NCI-H2171 treated with DMSO at 0.1 percent for 48 hours (cell line): Measurements from ENCODE around the gene RAET1G.
"Not testable (repeated sequence)": the region's sequence is repeated elsewhere in the genome, so short reads cannot be mapped to it uniquely, and the experiment has no call there.

Source experiments
- DNase-seq: peaks from one replicate; lab custom pipeline; 2025; lab: John Stamatoyannopoulos, UW

Gene RAET1G

GRCh38 chr6:149913540-149914240, 9.2 kb downstream of the RAET1G start:
- no peak for DNase-seq

GRCh38 chr6:149913085-149913484, 9.8 kb downstream of the RAET1G start:
- no peak for DNase-seq

GRCh38 chr6:149912680-149913079, 10.2 kb downstream of the RAET1G start:
- DNase-seq: not testable (repeated sequence)

DNA sequence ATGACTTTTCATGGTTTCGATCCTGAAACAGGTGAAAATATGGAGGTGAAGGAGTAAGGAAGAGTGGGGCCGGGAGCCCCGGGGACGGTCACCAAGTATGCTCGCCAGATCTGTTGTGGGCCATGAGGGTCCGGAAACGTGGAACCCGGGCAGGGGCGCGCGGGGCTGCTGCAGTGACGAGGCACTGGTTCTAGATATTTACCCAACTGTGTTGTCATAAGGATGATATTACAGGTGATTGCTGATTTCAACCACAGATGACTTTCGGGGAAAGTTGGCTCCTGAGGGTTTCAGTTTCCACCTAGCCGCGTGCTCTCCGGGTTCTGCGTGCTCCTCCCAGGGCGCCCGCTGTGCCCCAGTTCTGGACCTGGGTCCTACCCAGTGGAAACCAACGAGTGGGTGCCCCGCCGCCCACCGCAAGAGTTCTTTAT, 12.2 kb downstream of the RAET1G start:
- no peak for DNase-seq

- no peak for DNase-seq
Measured at GRCh38 chr6:149909701-149910470, 13.0 kb downstream of the RAET1G start.

DNA sequence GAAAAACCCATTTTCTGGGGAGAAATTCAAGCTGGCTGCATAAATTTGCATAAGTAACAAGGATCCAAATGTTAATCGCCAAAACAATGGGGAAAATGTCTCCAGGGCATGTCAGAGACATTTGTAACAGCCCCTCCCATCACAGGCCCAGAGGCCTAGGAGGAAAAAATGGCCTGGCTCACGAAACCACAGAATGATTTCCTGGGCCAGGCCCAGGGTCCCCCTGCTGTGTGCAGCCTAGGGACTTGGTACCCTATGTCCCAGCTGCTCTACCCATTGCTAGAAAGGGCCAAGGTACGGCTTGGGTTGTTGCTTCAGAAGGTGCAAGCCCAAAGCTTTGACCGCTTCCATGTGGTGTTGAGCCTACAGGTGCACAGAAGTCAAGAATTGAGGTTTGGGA, 14.4 kb downstream of the RAET1G start:
- DNase-seq: not testable (repeated sequence)

GRCh38 chr6:149907317-149907716, 15.6 kb downstream of the RAET1G start:
- DNase-seq: no peak

DNA sequence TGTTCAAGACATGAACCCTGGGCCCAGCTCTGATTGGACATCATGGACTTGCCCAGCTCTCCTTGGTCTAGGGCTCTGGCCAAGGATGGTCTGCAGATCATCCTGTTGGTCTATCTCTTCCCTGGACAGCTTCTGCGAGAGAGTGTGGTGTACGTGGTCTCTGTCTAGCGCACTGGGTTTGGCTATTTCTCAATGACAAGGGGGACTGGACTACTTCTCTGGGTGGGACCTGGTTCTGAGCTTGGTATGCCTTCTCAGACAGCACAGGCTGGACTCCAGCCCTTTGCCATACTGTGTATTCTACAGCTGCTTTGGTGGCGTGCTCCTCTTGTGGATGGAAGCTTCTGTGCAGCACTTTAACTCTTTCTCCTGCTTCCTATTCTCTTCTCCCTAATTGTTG, 16.5 kb downstream of the RAET1G start:
- no peak for DNase-seq

DNA sequence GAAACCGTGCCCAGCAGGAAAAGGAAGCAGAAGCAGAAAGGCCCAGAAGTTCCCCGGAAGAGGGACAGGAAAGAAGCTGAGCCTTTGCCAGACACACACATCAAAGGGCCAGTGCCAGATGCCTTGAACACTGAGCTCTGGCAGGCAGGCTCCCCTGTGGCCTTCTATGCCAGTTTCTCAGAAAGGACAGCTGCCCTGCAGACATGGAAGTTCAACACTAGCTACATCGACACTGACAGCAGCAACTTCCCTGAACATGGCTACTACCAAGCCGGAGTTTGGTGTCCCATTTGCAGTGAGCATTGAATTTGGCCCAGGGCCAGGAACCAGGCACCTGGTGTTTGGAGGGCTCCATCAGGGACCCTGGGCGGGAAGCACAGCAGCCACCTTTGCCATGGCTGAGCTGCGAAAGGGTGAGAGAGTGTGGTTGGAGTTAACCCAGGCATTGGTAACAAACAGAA, 17.0 kb downstream of the RAET1G start:
- no peak for DNase-seq

GRCh38 chr6:149905371-149905910, 17.5 kb downstream of the RAET1G start:
- DNase-seq: no peak

- no peak for DNase-seq
Measured at GRCh38 chr6:149904661-149905370, 18.1 kb downstream of the RAET1G start.

DNA sequence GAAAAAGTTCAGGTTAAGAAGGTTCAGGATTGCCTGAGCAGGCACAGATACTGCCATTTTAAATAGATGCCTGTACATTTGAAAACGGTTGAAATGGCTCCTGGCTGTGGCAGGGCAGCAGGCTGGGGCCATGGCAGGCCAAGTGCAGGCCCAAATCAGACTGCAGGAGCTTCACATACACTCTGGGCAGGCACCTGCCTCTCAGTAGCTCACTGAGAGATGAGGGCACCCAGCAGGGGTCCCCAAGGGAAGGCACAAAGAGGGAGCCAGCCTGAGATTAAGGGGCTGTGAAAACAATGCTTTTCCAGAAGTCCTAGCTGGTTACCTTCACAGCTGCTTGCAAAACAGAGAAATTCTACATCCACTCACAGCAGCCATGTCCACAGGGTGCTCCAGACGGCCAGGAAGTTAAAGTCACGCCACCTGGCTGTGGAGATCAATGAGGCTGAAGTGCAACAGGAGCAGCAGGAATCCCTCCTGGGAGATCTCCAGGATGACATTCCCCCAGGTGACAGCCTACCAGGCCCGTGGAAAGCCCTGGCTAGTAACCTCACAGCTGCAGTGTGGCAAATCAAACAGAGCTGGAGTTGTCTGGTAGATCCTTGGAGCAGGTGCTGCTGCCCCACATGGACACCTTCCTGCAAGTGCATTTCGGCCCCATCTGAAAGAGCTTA, 18.8 kb downstream of the RAET1G start:
- peak; percentile 46 for DNase-seq

GRCh38 chr6:149901444-149902140, 21.3 kb downstream of the RAET1G start:
- peak; percentile 3 for DNase-seq

GRCh38 chr6:149900620-149901443, 22.1 kb downstream of the RAET1G start:
- no peak for DNase-seq

DNA sequence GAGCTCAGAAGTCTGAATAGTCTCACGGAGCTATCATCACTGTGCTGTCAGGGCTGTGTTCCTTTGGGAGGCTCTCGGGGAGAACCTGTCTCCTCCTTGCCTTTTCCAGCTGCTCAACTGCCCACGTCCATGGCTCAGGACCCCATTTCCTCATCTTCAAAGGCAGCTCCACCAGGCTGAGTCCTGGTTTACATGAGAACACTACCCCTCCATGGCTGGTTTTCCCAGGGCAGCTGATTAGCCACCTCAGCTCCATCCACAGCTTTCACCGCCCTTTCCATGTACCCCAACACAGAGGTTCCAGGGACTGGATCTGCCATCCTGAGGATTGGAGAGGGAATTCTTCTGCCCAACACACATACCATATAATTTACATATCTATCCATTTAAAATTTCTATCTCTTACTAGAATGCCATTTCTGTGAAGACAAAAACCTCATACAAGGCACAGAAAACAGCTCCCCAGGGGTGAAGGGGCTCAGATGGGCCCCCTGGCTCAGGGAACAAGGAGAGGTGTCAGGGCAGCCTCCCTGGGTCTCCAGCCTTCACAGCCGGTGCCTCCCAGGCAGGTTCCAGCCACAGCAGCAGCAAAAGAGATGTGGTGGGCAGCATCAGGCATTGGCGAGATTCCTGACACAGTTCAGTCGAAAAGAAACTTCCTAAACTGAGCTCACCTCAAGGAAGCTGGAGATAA, 22.8 kb downstream of the RAET1G start:
- DNase-seq: no peak

GRCh38 chr6:149899486-149899885, 23.4 kb downstream of the RAET1G start:
- no peak for DNase-seq

DNA sequence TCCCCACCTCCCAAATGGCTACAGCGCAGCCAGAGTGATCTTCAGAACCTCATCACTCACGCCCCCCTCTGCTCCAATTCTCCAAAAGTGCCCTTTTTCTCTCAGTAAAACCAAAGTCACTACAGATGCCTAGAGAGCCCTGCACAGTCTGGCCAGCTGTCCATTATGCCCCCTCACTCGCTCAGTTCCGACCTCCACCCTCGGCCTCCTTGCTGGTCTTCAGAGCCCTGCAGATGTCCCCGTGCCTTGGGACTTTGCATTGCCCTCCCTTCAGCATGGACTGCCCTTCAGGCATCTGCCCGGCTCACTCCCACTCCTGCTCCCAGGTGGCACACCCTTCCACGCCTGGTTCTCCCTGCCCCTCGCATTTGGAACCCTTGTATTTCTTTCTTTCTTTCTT, 24.0 kb downstream of the RAET1G start:
- no peak for DNase-seq

DNA sequence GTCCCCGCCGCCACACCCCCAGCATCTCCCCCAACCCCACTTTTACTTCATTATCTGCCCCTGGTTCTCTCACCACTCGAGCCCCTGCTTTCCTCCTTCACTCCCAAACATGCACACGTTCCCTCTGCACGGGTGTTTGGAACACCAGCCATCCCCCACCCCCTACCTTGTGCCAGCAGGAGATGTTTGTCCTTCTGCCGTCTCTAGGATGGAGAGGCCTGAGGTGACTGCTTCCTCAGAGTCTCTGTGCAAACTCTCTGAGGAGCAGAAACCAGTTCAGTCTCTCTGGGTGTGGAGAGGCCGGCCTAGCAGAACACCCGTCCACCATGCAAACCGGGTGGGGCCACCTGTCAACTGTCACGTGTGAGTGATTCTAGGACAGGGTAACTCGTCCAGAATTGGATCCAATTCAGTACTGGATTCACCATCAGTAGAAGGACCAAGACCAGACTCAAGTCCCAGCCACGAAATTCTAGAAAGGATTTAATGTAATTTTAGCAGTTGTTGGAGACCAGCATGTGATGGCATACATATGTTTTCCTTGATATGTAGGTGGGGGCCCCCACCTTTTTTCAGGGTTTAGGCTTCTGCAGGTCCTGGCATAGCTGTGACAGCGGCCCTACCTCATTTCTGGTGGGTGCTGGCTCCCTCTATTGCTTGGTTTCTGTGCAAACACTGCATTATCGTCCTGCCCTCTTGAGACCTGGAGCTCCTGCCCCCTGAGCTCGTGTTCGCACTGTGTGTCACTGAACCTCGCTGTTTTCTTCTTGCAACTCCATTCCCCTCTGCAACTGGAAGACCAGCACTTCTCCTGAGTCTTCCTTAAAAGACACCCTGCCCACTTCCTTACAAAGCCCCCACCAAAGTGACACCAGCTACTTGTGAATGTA, 24.8 kb downstream of the RAET1G start, which contains the start of gene RAET1E:
Gene RAET1E, minus strand, starts transcription at position 259 of the 890 bp plus-strand sequence. CDS start 7,212 bp downstream, outside the sequence.
- DNase-seq: no peak
